Fibroblast of skin of right biceps (primary cell): ENCODE results near the gene IL1RAP.
A peak's percentile ranks its signal among the peaks of the same experiment; 100 is the strongest.
"Not testable (repeated sequence)": the region's sequence is repeated elsewhere in the genome, so short reads cannot be mapped to it uniquely, and the experiment has no call there.

Experiments
- DNase-seq: peaks from one replicate; pipeline ENCODE4 v3.0.0-alpha.2; 2013

Gene IL1RAP

DNA sequence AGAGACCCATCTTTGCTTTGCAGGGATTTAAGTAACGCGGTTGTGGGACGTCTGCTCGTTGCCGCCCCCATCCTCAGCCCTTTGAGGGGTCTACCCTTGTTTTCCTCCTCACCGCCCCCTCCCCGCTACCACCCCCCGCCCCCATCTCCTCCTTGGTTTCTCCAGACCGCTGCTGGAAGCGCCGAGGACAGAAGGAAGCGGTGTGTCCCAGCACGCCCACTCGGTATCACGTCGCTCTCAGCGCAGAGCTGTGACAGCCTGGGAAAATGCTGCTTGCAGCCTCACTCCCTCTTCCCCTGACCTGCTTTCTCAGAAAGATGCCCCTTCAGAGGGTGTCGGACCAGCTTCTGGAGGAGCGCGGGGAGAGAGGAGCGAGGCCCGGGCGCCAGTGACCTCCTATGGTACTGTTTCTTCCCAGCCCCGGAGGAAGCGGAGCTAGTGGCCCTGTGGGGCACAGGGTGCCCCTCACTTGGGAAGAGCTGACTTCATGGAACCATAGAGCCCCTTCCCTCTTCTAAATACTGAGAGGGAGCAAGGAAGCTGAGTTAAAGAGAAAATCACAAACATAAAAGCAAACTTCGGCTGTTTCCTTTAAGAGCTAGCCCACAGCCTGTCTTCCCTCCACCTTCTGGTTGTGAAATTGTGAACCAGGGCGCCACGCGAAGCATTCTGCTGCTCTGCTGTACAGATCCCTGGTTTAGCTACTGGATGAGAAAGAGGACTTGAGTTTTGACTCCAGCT lies 698 bp downstream of the IL1RAP start:
- peak; percentile 34 for DNase-seq

DNA sequence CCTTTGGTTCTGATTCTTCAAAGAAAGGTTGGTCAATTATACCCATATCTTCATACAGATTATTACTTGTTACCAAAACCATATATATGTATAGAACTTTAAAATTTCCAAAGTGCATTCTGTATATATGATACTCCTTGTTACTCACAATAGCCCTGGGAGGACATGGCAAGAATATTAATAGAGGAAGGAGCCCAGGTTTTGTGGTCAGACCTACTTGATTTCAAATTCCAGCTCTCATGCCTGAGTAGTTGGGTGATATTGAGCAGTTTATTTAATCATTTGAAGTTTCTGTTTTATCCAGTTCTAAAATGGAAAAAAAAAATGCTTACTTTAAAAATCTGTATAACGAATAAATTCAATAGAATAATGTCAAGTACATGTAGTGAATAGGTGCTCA lies 2.5 kb downstream of the IL1RAP start:
- no peak for DNase-seq

DNA sequence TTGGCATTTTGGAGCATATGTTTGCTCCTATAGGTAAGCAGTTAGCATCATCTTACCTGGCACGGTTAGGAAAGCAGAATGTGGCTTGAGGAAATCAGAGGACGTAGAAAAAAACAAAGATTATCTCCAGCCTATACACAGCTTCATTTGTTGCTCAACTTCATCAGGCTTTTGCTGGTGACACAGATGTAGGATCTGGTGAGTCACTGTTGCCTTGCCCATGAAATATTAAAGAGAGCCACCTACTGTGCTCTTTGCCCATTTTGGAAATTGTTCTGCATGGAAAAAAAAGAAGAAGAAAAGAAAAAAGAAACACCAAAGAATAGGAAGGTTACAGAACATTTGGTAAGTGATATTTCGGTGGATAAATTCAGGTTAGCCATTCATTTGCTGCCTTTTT lies 3.8 kb downstream of the IL1RAP start:
- DNase-seq = peak; percentile 35

- DNase-seq = not testable (repeated sequence)
Measured at GRCh38 chr3:190518531-190518930, 4.6 kb downstream of the IL1RAP start.

- no peak for DNase-seq
Measured at GRCh38 chr3:190519886-190520285, 6.0 kb downstream of the IL1RAP start.

- DNase-seq = no peak
Measured at GRCh38 chr3:190521998-190522397, 8.1 kb downstream of the IL1RAP start.

- no peak for DNase-seq
Measured at GRCh38 chr3:190522621-190523222, 8.8 kb downstream of the IL1RAP start.

GRCh38 chr3:190524942-190525341 lies 11.1 kb downstream of the IL1RAP start:
- no peak for DNase-seq

GRCh38 chr3:190525634-190526033 lies 11.7 kb downstream of the IL1RAP start:
- no peak for DNase-seq

GRCh38 chr3:190526787-190527762 lies 13.2 kb downstream of the IL1RAP start:
- peak; percentile 55 for DNase-seq

DNA sequence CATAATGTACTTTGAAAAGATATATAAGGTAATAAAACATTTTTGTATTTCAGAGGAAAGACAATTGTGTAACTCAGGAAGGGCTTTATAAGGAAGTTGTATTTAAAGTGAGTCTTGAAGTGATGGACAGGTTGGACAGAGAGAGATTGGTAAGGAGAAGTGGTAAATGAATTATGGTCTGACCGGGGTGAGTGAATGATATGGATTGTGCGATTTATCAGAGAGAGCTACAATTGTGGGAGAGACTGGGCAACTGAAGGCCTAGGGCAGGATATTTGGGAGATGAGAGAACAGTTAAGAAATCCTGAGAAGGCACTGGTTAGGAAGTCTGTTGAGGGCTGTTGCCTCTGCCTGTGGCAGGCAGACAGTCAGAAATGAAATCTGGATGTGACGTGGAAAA lies 14.8 kb downstream of the IL1RAP start:
- no peak for DNase-seq

DNA sequence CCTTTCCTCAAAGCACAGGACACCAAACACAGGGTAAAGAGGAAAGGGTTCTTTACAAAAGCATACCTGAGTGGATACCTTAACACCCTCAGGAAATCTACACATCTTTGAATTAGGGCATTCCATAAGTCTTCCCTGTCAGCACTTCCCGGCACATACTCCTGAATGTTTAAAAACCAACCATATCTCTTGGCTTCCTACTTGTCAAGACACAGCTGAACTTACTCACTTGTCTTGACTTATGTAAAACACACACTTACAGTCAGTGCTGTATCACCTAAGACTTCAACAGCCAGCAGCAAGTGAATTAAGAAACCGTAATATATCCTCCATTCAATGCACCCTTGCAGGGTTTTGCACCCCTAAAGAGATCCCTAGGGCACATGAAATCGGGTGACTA lies 17.5 kb downstream of the IL1RAP start:
- no peak for DNase-seq

DNA sequence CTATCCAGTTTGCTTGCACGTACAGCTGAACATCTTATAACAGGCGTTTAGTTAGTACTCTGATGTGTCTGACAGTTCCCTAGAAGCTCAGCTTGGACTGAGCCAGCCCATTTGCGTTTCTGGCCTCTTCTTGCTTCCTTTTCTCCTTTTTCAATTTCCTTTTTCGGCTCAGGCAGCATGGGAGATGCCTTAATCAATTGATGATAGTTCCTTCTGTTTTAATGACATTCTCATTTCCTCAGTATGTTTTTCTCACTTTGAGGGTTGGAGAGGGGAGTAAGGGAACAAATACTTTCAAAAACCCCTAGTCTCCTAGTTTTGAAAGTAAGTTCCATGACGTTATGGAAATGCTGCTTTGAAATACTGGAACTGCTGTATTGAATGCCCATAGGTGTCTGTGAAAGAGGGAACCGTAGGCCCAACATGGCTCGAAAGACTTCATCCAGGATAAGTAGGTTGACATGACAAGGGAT lies 18.9 kb downstream of the IL1RAP start:
- DNase-seq = no peak

- peak; percentile 90 for DNase-seq
Measured at GRCh38 chr3:190533511-190534281, 19.8 kb downstream of the IL1RAP start.

DNA sequence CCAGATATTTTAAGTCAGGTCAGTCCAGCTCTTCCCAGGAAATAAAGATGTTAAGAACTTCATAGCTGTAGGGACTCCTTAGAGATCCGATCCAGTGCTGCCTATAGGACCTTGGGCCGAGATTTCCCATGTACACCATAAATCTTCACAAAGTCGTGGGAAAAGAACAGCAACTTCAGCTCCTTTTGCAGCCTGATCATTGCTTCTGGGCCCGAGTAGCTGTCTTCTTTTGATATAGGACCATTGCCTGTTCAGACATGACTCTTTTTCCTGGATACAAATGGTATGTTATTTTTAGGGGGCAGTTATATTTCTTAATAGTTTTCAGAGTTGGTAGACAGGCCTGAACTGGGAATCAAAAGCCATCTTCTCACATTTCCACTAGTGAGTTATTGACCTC lies 20.5 kb downstream of the IL1RAP start:
- no peak for DNase-seq

DNA sequence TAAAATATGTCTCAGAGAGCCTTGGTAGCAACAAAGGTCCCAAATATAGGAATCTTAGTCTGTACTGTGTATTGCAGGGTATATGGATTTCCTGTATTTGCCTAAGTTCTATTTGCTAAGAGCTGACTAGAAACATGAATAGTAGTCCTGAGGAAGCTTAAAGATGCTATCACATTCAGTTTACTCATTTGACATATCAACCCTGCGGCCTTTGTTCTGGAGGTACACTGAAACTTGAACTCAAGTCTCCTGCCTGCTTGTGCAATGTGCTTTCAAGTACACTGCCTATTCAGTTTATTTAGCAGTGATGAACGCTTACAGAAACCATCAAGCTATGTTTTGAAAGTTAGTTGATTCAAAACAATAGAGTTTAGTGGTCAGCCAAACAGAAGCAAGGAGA lies 21.1 kb downstream of the IL1RAP start:
- no peak for DNase-seq

DNA sequence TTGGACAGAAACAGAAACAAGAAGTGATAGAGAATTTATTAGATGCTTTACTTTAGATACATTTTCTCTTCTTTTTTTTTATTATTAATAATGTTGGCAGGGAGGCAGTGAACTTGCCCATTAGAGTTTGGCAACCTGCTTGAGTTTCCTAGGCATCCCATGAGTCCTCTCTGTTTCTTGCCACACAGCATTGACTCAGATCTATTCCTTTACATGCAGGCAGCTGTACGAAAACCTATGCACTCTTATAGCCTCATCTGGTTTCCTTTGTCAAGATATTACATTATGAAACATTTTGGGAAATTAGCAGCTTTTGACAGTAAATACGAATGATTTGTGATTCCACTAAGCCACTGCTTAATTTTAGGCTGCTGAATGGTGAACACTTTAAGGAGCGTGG lies 23.3 kb downstream of the IL1RAP start:
- DNase-seq = no peak

DNA sequence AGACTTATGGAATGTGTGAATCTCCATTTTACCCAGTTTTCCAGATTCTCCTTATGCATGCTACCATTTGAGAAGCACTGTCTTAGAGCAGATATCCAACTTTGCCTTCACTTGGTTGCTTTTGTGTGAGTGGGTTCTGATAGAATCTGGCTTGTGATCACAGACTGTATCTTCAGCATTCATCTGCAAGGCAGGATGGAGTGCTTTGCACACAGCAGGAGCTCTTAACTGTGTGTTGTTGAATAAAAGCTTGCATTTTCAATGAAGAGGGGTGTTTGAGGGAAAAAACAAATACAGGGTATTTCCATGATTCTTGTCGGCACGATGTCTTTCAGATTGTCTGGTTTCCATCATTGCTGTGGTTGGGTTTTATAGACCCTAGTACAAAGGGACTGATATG lies 24.4 kb downstream of the IL1RAP start:
- DNase-seq = no peak

DNA sequence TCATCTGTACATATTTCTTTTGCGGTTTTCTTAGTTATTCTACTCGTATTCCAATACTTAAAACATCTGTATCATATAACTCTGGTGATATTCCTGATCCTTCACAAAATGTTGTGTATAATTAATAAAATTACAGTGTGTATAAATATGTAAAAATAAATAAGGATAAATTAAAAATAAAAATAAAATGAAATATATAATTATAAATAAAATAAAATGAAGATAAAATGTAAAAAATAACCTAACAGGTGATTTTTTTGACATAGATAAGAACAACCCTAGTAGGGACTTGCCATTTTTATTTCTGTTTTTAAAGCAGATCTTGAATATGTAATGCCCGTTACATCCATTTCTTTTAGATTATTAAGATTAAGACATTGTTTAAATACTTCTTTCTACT lies 25.6 kb downstream of the IL1RAP start:
- no peak for DNase-seq

- no peak for DNase-seq
Measured at GRCh38 chr3:190541008-190541407, 27.1 kb downstream of the IL1RAP start.

DNA sequence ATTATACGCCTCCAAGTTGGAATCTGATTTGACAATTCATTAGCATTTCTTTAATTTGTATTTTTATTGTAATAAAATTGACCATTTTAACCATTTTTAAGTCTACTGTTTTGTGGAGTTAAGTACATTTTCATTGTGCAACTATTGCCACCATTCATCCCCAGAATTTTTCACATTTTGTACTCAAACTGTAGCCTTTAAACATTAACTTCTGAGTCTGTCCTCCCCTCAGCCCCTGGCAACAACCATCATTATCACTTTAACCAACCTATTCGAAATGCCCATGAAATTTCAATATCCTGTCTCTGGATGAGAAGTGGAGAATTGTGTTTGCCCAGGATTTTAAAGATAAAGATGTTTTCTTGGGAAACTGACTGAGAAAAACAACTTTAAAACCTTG lies 27.7 kb downstream of the IL1RAP start:
- no peak for DNase-seq

DNA sequence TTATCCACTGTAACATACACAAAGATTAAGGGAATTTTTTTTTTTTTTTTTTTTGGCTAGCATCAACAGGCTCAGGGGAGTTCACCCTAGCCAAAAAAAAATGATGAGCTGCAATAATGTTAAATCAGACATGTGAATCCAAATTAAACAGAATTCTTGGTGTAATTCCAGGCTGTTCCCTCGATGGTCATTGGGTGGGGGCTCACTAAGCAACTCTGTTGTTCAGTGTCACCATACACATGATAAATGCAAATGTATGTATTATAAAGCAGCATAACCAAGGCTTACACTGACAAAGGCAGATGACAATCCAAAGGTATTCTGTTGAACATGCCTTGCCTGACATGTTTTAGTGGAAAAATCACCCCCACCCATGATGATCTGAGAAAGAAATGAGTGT lies 29.0 kb downstream of the IL1RAP start:
- no peak for DNase-seq

DNA sequence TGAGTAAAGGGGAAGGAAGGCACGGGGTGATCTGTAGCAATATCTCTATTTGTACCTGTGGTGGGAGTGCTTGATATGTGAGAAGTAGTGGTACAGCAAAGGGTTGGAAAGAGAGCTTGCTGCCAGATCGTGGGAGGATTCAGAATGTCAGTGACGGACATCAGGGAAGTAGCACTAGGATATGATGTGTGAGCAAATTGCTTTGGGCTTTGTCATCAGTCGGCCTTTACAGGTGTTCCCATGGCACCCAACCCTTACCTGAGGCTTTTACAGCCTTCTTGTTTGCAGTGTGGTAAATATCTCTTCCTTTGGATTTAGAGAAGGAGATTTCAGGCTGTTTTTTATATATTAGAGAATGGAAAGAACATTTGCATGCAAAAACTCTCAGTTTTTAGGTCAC lies 29.8 kb downstream of the IL1RAP start:
- DNase-seq = no peak
